Measurements from ENCODE around the gene AMDHD2.

GRCh38 chr16:2477327-2477726, 42.8 kb upstream of the AMDHD2 start:
- TF ChIP-seq REST (IDR thresholded peaks at IDR 0.05; ENCODE audit: low read depth), result no peak
- TF ChIP-seq YY1 (IDR thresholded peaks at IDR 0.05; ENCODE audit: low read depth), result no peak
- TF ChIP-seq FOXM1 (IDR thresholded peaks at IDR 0.05; ENCODE audit: borderline replicate concordance, low read depth), result no peak
- TF ChIP-seq EGR1 (IDR thresholded peaks at IDR 0.05), result no peak
- no peak for TF ChIP-seq EP300 (IDR thresholded peaks at IDR 0.05; ENCODE audit: borderline replicate concordance)
- TF ChIP-seq RAD21 (IDR thresholded peaks at IDR 0.05; ENCODE audit: low read depth), result no peak
- TF ChIP-seq MAX (IDR thresholded peaks at IDR 0.05), result no peak
- TF ChIP-seq USF1 (IDR thresholded peaks at IDR 0.05), result no peak
- no peak for TF ChIP-seq CREB1 (IDR thresholded peaks at IDR 0.05; ENCODE audit: low read depth)
- no peak for TF ChIP-seq NFIC (IDR thresholded peaks at IDR 0.05)
- TF ChIP-seq TAF1 (IDR thresholded peaks at IDR 0.05; ENCODE audit: low read depth), result no peak
- no peak for TF ChIP-seq CEBPB (IDR thresholded peaks at IDR 0.05)
- TF ChIP-seq TEAD4 (IDR thresholded peaks at IDR 0.05), result no peak
